ENCODE data around the gene AGR3.

The AGR3 gene

GRCh38 chr7:16833373-16833772 is 48.4 kb downstream of the AGR3 start:
- no peaks in the 10 kb centered on the region for H4K20me1 ChIP-seq (ENCODE audit: low read depth, low read length)
- no peaks in the 10 kb centered on the region for H3K27me3 ChIP-seq (ENCODE audit: low read length)
- H2AFZ ChIP-seq (ENCODE audit: low read depth, low read length, severe bottlenecking): no peak overlapping the region
- no peak overlapping the region for H3K27ac ChIP-seq (ENCODE audit: low read depth, low read length)
- H3K36me3 ChIP-seq (ENCODE audit: low read length): no peaks in the 10 kb centered on the region
- TF ChIP-seq, protein P1, sequence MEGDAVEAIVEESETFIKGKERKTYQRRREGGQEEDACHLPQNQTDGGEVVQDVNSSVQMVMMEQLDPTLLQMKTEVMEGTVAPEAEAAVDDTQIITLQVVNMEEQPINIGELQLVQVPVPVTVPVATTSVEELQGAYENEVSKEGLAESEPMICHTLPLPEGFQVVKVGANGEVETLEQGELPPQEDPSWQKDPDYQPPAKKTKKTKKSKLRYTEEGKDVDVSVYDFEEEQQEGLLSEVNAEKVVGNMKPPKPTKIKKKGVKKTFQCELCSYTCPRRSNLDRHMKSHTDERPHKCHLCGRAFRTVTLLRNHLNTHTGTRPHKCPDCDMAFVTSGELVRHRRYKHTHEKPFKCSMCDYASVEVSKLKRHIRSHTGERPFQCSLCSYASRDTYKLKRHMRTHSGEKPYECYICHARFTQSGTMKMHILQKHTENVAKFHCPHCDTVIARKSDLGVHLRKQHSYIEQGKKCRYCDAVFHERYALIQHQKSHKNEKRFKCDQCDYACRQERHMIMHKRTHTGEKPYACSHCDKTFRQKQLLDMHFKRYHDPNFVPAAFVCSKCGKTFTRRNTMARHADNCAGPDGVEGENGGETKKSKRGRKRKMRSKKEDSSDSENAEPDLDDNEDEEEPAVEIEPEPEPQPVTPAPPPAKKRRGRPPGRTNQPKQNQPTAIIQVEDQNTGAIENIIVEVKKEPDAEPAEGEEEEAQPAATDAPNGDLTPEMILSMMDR (IDR thresholded peaks at IDR 0.05; ENCODE audit: insufficient read depth, low read length, poor library complexity, severe bottlenecking): no peak
- TF ChIP-seq EZH2phosphoT487 (conservative IDR thresholded peaks at IDR 0.05; ENCODE audit: low read length): no peak
- H3K9me3 ChIP-seq (ENCODE audit: insufficient read depth, low read length): no peaks in the 10 kb centered on the region
- no peaks in the 10 kb centered on the region for H3F3A ChIP-seq (ENCODE audit: insufficient read depth)
- no peak overlapping the region for H3K9ac ChIP-seq (ENCODE audit: low read length)
- H3K79me2 ChIP-seq (ENCODE audit: insufficient read depth, low read length): no peaks in the 10 kb centered on the region
- no peak overlapping the region for H3K4me3 ChIP-seq (ENCODE audit: insufficient read depth, low read length, poor library complexity, severe bottlenecking)
- H3K4me2 ChIP-seq (ENCODE audit: low read depth, low read length, poor library complexity, severe bottlenecking): no peak overlapping the region
- H3K9me2 ChIP-seq (replicated peaks; ENCODE audit: insufficient read depth, low read length): no peaks in the 10 kb centered on the region

DNA sequence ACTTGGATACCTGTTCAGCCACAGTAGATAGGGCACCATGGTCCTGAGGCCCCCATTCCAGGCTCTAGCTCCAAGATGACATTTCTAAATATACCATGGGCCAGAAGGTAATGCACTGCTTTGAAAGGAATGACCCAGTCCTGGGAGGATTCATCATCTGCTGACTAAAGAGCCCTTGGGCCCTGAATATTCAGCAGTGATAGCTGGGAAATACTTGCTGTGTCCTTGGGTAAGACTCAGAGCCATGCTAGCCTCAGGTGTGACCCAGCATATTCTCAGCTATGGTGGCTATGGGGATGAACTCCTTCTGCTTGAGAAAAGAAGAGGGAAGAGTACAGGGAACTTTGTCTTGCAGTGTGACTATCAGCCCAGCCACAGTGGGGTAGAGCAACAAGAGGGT is 55.7 kb downstream of the AGR3 start:
- Histone ChIP-seq H3K9ac (ENCODE audit: low read length) (no peak overlapping the region), H3K27ac (ENCODE audit: low read depth, low read length) (no peak overlapping the region), H3K9me2 (replicated peaks; ENCODE audit: insufficient read depth, low read length) (no peaks in the 10 kb centered on the region), H4K20me1 (ENCODE audit: low read depth, low read length) (no peaks in the 10 kb centered on the region), H3K27me3 (ENCODE audit: low read length) (no peaks in the 10 kb centered on the region), H3K4me3 (ENCODE audit: insufficient read depth, low read length, poor library complexity, severe bottlenecking) (no peak overlapping the region), H3K4me2 (ENCODE audit: low read depth, low read length, poor library complexity, severe bottlenecking) (no peak overlapping the region), H3K79me2 (ENCODE audit: insufficient read depth, low read length) (no peaks in the 10 kb centered on the region), H3K36me3 (ENCODE audit: low read length) (no peaks in the 10 kb centered on the region), H2AFZ (ENCODE audit: low read depth, low read length, severe bottlenecking) (no peak overlapping the region), H3K9me3 (ENCODE audit: insufficient read depth, low read length) (no peaks in the 10 kb centered on the region), H3F3A (ENCODE audit: insufficient read depth) (no peaks in the 10 kb centered on the region)
- no peak for TF ChIP-seq EZH2phosphoT487 (conservative IDR thresholded peaks at IDR 0.05; ENCODE audit: low read length)
- TF ChIP-seq, protein P1 (IDR thresholded peaks at IDR 0.05; ENCODE audit: insufficient read depth, low read length, poor library complexity, severe bottlenecking): no peak

- Histone ChIP-seq H3K9me2 (replicated peaks; ENCODE audit: insufficient read depth, low read length) (no peaks in the 10 kb centered on the region), H3K79me2 (ENCODE audit: insufficient read depth, low read length) (no peaks in the 10 kb centered on the region), H2AFZ (ENCODE audit: low read depth, low read length, severe bottlenecking) (no peak overlapping the region), H3K9me3 (ENCODE audit: insufficient read depth, low read length) (no peaks in the 10 kb centered on the region), H3K4me3 (ENCODE audit: insufficient read depth, low read length, poor library complexity, severe bottlenecking) (no peak overlapping the region), H3K9ac (ENCODE audit: low read length) (no peak overlapping the region), H3F3A (ENCODE audit: insufficient read depth) (no peaks in the 10 kb centered on the region), H4K20me1 (ENCODE audit: low read depth, low read length) (no peaks in the 10 kb centered on the region), H3K27ac (ENCODE audit: low read depth, low read length) (no peak overlapping the region), H3K4me2 (ENCODE audit: low read depth, low read length, poor library complexity, severe bottlenecking) (no peak overlapping the region), H3K27me3 (ENCODE audit: low read length) (no peaks in the 10 kb centered on the region), H3K36me3 (ENCODE audit: low read length) (no peaks in the 10 kb centered on the region)
- TF ChIP-seq, protein P1 (IDR thresholded peaks at IDR 0.05; ENCODE audit: insufficient read depth, low read length, poor library complexity, severe bottlenecking): no peak
- no peak for TF ChIP-seq EZH2phosphoT487 (conservative IDR thresholded peaks at IDR 0.05; ENCODE audit: low read length)
Measured at GRCh38 chr7:16822029-16822428, 59.8 kb downstream of the AGR3 start.

Data from SU-DHL-6 (cell line).